Glutamatergic neuron (in vitro differentiated cells): ENCODE measurements around the gene YTHDF2. TPM values are rescaled to one million over a fixed set of nuclear protein-coding genes. Genes with fewer than 3 reads are reported as not detected.
"Not testable (repeated sequence)": the region's sequence is repeated elsewhere in the genome, so short reads cannot be mapped to it uniquely, and the experiment has no call there.

Source experiments
- DNase-seq: peaks from one replicate; pipeline ENCODE4 v3.0.0; 2022
- H3K27ac Mint-ChIP-seq: one replicate; pipeline ENCODE4 v1.8.0; 2020; ENCODE audit warnings: mild to moderate bottlenecking, mixed read lengths, inconsistent platforms; ENCODE audit not compliant: unreplicated experiment
- H3K27me3 Mint-ChIP-seq: one replicate; pipeline ENCODE4 v1.8.0; 2020; ENCODE audit warnings: mild to moderate bottlenecking, moderate library complexity, mixed read lengths, inconsistent platforms; ENCODE audit not compliant: unreplicated experiment
- H3K36me3 Mint-ChIP-seq: one replicate; pipeline ENCODE4 v1.8.0; 2020; ENCODE audit warnings: mild to moderate bottlenecking, mixed read lengths, inconsistent platforms; ENCODE audit not compliant: unreplicated experiment
- H3K4me1 Mint-ChIP-seq: one replicate; pipeline ENCODE4 v1.8.0; 2020; ENCODE audit warnings: mild to moderate bottlenecking, low read depth, mixed read lengths, inconsistent platforms; ENCODE audit not compliant: unreplicated experiment
- H3K4me3 Mint-ChIP-seq: one replicate; pipeline ENCODE4 v1.8.0; 2020; ENCODE audit warnings: mild to moderate bottlenecking, mixed read lengths, inconsistent platforms; ENCODE audit not compliant: unreplicated experiment
- H3K9me3 Mint-ChIP-seq: one replicate; pipeline ENCODE4 v1.8.0; 2020; ENCODE audit warnings: mild to moderate bottlenecking, moderate library complexity, mixed read lengths, inconsistent platforms; ENCODE audit not compliant: unreplicated experiment
- CTCF ChIP-seq: fragments of 200-600 bp; sonication (generic); IDR thresholded peaks from one replicate; pipeline ENCODE4 v1.5.0; 2021; ENCODE audit not compliant: partially characterized antibody, unreplicated experiment
- long read RNA-seq: library from polyadenylated mRNA; unstranded; transcript quantifications from one replicate; pipeline ENCODE4 v2.0.0, GENCODE V29; 2020; ENCODE audit not compliant: unreplicated experiment
- total RNA-seq: library from RNA; stranded (reverse); fragmentation: NEBNext Ultra II Directional; extraction: Animal tissue kit (Norgen Biotek cat#: 25700); gene quantifications from one replicate; pipeline ENCODE4 v1.2.1, GENCODE V29; 2021; ENCODE audit not compliant: unreplicated experiment

Gene YTHDF2
- total RNA-seq, result 130 TPM
- long read RNA-seq, transcript YTHDF2-201 (5 exons, 2,925 nt), result major isoform, 185 of 199 reads
- long read RNA-seq, partial matches to known transcripts, result 0 of 199 reads
- long read RNA-seq, other reads (novel, unspliced or antisense), result 12 of 199 reads

DNA sequence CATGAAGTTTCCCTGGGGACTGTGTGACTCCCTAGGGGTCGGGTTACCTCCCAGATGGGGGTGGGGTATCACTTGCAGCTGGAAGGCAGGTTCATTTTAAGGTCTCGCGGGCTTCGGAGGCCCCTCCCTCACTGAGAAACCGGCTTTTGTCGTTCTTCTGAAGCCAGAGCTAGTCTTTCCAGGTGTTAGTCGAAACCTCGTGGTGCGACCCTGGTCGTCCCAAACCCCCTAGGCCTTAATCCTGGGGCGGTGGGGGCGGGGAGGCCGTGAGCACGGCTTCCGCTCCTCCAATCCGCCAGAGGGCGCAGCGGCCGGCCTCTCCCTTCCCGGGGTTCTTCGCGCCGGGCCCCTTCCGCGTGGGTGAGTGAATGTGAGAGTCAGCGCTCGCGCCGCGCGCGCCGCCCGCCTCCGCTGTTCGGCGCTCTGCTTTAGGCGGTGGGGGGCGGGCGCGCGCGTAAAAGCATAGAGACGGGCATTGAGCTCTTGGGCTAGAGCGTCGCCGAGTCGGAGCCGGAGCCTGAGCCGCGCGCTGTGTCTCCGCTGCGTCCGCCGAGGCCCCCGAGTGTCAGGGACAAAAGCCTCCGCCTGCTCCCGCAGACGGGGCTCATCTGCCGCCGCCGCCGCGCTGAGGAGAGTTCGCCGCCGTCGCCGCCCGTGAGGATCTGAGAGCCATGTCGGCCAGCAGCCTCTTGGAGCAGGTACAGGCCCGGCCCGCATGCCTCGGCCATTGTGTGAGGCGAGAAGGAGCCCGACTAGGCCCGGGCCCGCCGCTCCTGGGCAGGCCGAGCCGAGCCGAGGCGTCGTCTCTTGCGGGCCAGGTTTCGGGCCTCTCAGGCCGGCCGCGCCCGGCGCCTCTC, at the start of gene YTHDF2:
Gene YTHDF2 (plus strand): TSS at position 491 of the 857 bp plus-strand sequence. CDS start 181 bp downstream, at position 672.
- Mint-ChIP-seq H3K4me1 (peaks cover 16% of the 10 kb centered on the region), H3K27ac (peak within 1 kb of the TSS; percentile 99), H3K4me3 (peak within 1 kb of the TSS; percentile 98), H3K36me3 (peaks cover 4% of the 10 kb centered on the region), H3K9me3 (peaks cover 5% of the 10 kb centered on the region), H3K27me3 (peaks cover 5% of the 10 kb centered on the region)
- DNase-seq, result peak; percentile 98
- peak; percentile 93 for TF ChIP-seq CTCF

DNA sequence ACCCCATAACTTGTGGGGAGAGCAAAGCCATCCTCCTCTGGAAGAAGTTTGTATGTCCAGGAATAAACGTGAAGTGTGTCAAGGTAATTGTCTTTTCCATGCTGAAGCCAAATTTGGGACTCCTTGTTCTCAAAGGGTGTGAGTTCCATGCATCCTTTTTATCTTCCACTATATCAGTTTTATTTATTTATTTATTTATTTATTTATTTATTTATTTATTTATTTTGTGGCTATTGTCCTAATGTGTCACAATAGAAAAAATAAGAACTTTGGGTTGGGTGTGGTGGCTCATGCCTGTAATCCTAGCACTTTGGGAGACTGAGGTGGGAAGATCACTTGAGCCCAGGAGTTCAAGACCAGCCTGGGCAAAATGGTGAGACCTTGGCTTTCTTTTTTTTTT, 45.1 kb upstream of the YTHDF2 start:
- H3K4me1 Mint-ChIP-seq, H3K36me3 Mint-ChIP-seq, H3K4me3 Mint-ChIP-seq, H3K27ac Mint-ChIP-seq, H3K27me3 Mint-ChIP-seq, H3K9me3 Mint-ChIP-seq, DNase-seq: not testable (repeated sequence)

GRCh38 chr1:28703629-28704028, 33.1 kb upstream of the YTHDF2 start:
- Mint-ChIP-seq H3K4me1 (no peaks in the 10 kb centered on the region), H3K27me3 (no peaks in the 10 kb centered on the region), H3K9me3 (peaks cover 1% of the 10 kb centered on the region), H3K4me3 (no peak overlapping the region), H3K36me3 (peaks cover 6% of the 10 kb centered on the region), H3K27ac (no peak overlapping the region)
- DNase-seq, result no peak
- TF ChIP-seq CTCF, result no peak

DNA sequence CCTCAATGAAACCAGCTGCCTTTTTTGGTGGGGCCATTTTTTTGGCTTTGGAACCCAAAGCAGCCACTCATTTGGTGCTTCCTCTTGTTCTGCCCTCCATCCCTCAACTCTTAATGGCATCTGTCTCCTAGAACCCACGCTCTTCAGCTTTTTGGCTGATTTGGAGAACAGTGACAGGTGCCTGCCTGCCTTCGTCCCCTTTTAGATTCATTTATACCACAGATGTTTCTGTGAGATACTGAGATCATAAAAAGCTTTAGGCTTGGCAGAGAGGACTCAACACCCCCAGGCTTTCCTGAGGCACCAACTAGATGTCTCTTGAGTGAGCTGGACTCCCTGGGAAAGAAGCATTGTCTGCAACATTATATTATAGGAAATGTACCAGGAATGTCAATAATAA, 20.4 kb upstream of the YTHDF2 start:
- Mint-ChIP-seq H3K27ac (no peak overlapping the region), H3K36me3 (peaks cover 8% of the 10 kb centered on the region), H3K9me3 (peaks cover 3% of the 10 kb centered on the region), H3K4me1 (no peaks in the 10 kb centered on the region), H3K27me3 (no peaks in the 10 kb centered on the region), H3K4me3 (no peak overlapping the region)
- TF ChIP-seq CTCF, result no peak
- no peak for DNase-seq

DNA sequence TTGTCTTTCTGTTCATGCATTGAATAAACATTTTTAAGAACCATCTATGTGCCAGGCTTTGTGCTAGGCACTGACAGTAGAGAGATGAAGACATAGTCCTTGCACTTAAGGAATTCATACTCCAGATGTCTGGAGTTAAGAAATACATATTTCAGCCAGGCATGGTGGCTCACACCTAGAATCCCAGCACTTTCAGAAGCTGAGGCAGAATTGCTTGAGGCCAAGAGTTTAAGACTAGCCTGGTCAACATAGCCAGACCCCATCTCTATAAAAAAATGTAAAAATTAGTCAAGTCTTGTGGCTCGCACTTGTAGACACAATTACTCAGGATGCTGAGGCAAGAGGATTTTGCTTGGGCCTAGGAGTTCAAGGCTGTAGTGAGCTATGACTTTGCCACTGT, 18.6 kb upstream of the YTHDF2 start:
- Mint-ChIP-seq H3K9me3 (peaks cover 6% of the 10 kb centered on the region), H3K4me1 (no peaks in the 10 kb centered on the region), H3K27me3 (no peaks in the 10 kb centered on the region), H3K27ac (no peak overlapping the region), H3K4me3 (no peak overlapping the region), H3K36me3 (peaks cover 8% of the 10 kb centered on the region)
- no peak for DNase-seq
- TF ChIP-seq CTCF, result no peak
